Germinal center (tissue), 1 donor: ENCODE results near the gene LFNG.
A peak's percentile ranks its signal among the peaks of the same experiment; 100 is the strongest.

Experiments used
- DNase-seq: peaks from one replicate; pipeline ENCODE4 v3.0.0; 2012; ENCODE audit warnings: mixed read lengths, low spot score

The LFNG gene, protein sequence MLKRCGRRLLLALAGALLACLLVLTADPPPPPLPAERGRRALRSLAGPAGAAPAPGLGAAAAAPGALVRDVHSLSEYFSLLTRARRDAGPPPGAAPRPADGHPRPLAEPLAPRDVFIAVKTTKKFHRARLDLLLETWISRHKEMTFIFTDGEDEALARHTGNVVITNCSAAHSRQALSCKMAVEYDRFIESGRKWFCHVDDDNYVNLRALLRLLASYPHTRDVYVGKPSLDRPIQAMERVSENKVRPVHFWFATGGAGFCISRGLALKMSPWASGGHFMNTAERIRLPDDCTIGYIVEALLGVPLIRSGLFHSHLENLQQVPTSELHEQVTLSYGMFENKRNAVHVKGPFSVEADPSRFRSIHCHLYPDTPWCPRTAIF

DNA sequence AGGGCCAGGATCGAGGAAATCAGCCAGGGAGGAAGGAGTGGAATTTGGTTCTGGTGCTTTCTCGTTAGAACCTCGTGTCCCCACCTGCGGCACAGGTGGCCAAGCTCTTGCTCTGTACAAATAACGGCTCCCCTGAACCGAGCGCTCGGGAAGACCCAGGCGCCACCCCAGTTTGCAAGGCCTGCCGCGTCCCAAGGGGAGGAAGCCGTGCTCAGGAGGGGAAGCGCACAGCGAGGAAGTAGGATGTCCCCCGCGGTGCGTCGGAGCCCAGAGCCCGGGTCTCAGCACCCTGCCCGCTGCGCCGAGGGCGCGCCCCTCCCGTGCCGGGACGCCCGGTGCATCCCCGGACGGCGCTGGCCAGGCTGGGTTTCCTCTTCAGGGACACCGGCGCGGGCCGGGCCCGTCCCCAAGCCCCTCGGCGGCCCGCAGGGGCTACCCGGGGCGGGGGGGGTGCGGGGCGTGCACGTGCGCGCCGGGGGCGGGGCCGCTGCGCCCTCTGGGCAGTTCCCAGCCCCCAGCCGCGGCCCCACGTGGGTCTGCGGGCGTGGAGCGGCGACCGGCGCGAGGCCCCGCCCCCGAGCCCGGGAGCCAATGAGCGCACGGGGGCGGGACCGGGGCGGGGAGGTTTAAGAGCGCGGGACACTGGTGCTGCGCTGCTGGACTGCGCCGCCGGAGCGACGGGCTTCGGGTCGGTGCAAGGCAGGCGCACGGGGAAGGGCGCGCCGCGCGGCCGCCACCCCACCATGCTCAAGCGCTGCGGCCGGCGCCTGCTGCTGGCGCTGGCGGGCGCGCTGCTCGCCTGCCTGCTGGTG is at the start of gene LFNG:
LFNG (plus strand) TSS at position 656 of the 812 bp plus-strand sequence; CDS start at position 744, 88 bp downstream.
- DNase-seq = peak; percentile 97

DNA sequence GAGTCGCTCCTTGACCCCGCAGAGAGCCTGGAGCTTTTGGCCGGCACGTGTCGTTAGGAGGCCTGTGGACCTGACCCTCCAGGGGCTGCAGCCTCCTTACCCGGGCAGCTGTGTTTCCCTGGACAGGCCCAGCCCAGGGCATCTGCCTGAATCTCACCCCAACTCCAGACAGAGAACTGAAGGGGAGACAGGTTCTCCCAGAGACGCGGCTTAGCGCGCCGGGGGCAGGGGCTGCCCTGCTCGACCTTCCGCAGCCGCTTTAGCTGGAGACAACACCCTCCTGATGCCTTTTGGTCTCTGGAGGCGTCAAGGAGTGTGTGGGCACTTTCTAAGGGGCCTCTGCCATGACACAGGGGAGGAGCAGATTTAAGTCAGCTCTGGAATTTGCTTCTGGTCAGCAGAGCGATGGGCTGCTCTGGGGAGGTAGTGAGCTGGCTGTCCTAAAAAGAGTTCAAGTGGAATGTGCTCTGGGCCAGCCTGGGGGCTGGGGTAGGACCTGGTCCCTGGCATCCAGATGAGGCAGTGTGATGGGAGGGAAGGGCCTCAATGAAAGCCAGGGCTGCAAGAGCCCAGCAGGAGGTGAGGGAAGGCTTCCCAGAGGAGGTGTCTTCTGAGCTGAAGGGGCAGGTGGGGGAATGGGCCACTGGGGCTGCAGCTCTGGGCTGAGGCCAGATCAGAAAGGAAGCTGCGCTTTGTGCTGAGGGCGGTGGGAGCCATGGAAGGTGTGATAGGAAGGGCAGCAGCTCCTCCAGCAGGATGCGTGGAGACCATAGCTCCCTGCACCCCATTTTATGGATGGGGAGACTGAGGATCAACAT is 49.2 kb upstream of the LFNG start:
- no peak for DNase-seq

DNA sequence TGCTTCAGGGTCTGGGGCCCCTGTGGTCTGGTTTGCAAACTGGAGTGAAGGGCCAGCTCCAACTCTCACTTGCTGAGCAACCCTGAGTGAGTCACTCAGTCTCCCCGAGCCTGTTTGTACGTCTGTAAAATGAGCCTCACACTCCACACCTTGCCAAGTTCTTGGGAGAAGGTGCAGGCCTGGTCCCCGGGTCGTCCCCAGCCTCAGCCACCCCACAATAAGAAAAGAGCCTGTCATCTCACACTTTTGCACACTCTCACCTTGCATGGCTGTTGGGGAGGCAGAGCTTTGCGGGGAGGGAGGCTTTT is 48.6 kb upstream of the LFNG start:
- DNase-seq = no peak

DNA sequence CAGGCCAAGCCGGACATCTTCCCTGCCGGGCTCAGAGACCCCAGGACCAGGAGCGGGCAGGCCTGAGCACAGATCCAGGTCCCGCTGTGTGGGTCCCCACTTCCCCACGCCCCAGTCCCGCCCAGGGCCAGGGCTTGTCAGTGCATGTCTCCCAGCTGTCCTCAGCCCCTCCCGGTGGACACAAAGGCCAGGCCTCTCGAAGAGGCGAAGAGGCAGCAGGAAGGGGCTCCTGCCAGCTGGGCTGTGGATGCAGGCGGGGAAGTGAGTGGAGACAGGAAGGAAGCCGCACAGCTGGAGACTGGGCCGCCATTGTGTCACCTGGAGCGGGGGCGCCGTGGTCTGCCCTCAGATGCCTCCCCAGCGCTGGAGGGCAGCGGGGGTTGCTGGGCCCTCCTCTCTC is 48.2 kb upstream of the LFNG start:
- no peak for DNase-seq

DNA sequence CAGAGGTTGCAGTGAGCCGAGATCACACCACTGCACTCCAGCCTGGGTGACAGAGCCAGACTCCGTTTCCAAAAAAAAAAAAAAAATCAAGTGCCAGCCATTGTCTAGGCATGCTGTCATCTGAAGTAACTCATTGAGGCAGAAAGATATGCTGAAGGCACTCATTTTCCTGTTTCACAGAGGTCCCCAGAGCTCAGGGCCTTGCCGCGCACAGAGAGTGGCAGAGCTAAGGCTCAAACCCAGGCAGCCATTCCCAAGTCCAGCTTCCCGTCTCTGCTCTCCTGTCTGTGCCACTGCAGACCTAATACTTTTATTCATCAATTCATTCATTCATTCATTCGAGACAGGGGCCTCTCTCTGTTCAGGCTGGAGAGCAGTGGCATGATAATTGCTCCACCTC is 46.8 kb upstream of the LFNG start:
- DNase-seq = no peak

DNA sequence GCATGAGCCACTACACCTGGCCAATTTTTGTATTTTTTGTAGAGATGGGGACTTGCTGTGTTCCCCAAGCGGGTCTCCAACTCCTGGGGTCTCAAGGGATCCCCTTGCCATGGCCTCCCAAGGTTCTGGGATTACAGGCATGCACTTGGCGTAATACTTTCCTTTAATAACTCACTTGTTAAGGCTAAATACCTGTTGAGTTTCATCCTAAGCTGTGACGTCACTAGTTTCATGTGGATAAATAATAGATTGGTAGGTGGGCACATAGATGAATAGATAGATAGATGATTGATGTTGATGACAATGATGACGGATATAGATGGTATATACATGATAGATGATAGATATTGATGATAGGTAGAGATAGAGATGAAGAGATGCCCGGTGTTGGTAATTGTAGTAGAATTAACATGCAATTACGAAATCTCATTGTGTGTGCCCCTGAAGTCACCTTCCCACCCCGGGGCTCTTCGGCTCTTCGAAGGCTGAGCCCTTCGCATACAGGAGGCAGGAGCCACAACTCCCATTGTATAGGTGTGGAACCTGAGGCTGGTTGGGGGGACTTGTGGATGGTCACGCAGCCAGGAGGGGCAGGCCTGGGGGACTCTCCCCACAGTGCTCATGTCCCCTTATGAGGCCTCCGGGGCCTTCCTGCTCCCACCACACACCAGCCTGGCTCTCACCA is 45.9 kb upstream of the LFNG start:
- no peak for DNase-seq

DNA sequence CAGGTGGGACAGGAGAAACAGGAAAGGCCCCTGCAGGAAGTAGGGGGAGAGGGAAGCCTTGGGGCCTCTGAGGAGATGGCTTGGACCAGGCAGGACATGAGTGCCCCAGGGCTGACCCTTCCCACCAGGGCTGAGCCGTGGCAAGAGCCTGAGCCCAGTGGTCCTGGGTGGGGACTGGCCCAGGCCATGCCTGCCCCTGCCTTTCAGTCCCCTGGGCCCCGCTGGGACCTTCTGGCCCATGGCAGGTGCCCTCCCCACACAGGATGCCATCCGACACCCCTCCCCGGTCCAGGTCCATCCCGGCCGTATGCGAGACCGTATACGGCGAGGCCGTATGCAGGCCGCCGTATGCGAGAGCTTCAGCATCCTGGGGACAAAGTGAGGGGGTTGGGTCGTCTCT is 45.4 kb upstream of the LFNG start:
- DNase-seq = no peak

DNA sequence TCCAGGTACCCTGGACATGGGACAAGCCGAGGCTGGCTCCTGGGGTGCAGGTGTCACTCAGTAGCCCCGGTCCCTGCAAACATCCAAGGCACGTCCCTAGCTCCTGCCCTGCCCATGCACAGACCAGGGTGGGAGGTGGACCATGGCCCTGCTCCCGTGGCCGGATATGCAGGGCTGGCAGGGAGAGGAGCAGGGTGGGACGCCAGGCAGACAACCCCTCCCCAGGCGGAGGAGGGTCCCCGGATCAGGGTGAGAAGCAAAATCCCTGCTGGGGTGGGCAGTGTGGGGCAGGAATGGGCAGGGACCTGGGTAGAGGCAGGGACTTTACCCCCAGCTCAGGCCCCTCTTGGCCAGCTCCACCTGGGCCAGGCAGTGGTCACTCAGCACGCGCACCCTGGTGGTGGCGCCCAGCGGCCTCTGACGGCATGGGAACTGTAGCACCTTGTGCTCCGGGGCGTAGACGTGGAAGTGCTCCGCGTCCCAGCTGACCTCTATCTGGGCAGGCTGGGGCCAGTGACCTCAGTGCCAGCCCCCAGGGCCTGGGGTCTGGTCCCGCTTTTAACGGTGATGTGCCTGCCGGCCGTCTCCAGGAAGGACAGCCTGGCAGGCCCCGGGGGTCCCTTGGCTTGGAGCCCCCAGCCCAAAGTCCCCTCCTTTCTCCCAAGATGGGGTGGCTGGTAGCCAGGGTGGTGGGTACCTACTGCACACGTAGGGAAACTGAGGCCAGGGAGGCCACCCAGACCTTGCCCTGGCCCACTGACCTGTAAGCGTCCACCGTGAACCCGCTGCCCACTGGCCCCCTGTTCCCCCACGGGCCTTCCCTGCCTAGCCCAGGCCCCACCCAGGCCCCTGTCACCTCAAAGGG is 44.5 kb upstream of the LFNG start:
- no peak for DNase-seq

DNA sequence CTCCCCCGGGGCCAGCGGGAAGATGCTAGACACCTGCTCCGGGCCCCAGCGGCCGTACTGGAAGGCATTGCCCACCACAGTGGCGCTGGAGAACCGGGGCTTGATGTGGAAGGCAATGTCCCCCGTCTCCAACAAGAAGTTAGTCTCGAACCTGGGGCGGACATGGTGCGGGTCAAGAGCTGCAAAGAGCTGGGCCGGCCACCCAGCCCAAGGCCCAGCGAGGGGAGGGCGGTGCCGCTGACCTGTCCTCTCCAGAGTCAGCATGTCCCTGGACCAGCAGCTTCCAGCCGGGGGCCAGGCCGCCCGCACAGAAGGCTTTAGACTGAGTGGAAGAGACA is 43.9 kb upstream of the LFNG start:
- no peak for DNase-seq

DNA sequence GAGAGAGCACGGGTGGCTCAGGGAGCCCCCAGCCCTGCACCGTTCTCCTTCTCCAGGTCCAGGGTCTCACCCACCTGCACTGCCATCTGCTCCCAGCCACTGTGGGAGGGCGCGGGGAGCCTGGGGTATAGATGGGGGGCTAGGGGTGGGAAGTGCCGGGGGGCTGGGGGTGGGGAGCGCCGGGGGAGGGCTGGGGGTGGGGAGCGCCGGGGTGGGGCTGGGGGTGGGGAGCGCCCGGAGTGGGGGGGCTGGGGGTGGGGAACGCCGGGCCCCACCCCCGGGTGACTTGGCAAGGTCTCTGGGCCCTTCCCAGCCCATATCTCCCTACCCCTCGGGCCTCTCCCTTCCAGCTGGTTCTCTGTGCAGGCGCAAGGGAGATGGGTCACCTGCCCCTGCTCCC is 43.3 kb upstream of the LFNG start, which contains the start of gene GRIFIN:
GRIFIN (minus strand) TSS at position 101 of the 400 bp plus-strand sequence; CDS start at position 86, 15 bp downstream.
- no peak for DNase-seq

DNA sequence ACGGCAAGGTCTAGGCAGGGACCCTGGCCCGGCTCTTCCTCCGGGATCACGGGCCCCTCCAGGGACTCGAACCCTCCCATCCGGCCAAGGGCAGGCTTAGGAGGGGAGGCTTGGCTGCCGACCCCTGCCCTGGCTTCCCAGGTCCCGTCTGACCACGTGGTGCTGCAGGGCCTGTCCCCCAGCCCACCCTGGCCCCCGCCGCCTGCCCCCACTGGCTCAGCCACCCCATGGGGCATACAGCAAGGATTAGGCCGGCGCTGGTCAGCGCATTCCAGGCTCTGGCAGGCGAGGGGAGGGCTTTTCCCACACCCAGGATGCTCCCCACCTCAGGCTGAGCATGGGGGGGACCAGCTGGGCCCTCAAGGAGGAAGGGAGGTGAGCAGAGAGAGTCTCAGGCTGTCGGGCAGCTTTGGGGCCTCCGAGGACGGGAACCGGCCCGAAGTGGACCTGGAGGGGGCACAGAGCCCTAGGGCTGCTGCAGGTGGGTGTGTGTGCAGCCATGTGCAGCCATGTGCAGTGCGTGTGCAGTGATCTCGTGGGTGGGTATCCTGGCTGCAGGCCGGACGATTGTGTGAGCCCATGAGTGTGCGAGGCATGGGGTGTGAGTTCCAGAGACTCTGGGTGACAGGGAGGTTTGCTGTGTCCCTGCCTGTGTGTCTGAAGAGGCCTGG is 42.7 kb upstream of the LFNG start:
- DNase-seq = no peak

DNA sequence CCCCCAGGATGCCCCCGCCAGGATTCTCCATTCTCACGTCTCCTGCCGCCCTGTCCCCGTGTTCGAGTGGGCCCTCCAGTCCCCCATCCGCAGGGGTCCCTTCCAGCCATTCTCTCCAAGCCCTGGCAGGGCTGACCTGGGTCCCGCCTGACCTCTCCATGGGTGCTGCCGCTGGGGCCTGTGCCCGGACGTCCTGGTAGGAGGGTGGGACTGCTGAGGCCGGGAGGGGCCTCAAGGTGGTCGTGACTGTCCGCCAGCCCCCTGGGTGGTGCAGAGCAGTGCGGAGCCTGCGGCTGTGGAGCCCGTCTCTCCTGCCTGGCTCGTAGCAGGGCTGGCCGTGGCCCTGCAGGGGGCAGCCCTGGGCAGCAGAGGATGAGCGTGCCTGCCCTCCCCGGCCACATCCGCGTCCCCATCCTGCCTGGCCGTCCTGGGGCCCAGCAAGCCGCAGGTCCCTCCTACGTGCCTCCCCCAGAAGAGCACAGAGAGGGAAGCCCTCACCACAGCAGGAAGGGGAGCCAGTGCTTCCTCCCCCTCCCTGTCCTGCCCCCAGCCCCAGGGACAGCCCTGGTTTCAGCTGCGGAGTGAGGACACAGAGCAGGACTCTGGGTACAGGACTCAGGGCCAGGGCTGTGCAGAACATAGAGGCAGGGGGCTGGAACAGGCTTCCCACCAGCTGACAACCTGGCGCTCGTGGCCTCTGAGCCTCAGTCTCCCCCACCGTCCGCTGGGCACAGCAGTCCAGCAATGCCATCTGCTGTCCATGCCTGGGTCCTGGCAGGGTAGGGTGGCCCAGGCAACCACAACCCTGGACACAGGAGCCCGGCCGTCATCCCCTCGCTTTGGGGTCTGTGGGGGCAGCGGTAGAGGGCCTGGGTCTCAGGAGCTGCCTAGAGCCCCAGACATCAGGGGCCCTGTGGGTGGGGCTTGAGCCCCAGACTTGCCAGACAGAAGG is 41.9 kb upstream of the LFNG start:
- DNase-seq = peak; percentile 55

DNA sequence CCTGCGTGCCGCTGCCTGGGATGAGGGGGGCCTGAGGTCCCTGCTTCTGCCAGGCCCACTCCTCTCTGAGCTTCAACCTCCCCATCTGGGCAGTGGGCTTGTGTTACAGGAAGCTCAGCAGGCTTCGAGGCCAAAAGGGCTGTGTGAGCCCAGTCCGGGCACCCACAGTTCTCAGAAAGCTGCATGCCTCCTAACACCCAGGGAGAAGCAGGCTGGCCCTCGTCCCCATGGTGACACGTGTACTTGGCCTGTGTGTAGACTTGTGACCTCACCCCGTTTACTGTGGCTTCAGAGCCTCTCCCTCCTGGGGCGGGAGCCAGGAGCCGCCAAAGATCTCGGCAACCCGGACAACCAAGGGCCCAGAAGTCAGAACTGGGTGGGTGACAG is 41.2 kb upstream of the LFNG start:
- no peak for DNase-seq

DNA sequence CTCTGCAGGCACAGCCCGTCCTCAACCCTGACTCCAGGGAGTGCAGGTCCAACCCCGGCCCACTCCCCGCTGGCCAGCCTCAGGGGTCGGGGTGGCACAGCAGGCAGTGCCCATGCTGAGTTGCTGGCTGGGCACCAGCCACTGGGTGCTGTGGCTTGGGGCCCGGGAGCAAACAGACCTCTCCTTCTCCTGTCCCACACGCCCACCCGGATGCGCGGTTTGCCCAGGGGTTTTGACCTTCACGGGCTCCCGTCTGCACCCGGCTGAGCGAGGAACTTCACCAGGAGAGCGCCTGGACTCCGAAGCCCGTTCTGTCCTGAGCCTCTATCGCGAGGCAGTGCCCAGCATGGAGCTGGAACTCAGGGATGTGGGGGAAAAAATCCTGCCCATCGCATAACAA is 40.8 kb upstream of the LFNG start:
- no peak for DNase-seq

DNA sequence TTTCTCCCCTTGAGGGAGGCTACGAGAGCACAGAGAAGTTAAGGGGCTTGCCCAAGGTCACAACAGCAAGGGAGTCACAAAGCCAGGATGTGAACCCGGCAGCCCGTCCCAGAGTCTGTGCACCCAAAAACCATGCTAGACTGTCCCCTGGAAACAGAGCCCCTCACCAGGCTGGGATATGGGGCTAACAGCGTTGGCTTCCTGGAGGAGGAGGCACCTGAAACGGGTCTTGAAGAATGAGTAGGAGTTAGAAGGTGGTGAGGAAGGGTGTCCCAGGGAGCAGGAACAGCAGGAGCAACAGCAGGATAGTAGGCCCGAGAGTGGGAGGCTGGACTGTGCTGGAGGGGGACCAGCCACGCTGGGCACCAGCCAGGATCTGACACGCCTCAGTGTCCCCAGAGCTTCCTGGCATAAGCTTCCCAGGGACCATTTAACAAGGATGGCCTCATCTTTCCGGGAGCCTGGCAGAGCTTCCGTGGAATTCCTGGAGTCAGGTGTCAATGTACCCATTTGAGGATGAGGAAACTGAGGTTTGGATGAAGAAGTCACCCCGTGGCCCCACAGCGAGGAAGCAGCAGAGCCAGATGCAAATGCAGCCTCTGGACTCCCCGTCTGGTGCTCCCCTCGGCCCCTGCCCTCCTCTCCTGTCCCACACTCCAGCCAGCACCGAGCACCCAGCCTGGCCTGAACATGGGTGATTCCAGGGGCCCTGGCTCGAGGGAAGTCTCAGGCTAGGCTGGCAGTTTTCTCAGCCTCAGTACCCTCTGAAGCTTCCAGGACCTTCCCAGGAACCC is 40.1 kb upstream of the LFNG start:
- DNase-seq = no peak

DNA sequence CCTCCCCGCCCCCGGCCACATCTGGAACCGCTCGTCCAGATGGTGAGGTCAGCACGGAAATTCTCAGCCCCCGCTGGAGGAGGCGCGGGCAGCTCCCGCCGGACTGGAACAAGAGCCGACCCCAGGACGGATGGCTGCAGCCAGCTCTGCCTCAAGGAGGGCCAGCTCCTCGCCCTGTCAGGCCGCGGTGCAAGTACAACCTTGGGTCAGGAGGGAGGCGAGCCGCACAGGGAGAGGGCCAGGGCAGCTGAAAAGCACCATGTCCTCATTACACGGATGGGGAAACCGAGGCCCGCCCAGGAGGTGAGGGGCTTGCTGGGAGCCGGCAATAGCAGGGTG is 39.5 kb upstream of the LFNG start:
- no peak for DNase-seq

DNA sequence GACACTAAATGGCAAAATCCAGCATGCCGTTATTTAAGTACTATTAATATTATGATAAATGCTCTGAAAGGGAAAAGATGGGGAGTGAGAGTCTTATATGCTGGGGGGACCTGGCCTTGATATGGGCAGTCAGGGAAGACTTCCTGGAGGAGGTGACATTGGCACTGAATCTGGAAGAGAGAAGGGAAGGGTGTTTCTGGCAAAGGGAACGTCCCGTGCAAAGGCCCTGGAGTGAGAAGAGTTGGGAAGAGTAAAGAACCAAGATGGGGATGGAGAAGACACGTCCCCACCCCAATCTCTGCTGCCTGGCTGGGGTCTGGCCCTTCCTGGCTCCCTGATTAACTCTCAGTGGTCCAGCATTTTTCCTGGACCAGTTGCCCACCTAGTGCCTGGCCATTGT is 38.4 kb upstream of the LFNG start:
- no peak for DNase-seq

DNA sequence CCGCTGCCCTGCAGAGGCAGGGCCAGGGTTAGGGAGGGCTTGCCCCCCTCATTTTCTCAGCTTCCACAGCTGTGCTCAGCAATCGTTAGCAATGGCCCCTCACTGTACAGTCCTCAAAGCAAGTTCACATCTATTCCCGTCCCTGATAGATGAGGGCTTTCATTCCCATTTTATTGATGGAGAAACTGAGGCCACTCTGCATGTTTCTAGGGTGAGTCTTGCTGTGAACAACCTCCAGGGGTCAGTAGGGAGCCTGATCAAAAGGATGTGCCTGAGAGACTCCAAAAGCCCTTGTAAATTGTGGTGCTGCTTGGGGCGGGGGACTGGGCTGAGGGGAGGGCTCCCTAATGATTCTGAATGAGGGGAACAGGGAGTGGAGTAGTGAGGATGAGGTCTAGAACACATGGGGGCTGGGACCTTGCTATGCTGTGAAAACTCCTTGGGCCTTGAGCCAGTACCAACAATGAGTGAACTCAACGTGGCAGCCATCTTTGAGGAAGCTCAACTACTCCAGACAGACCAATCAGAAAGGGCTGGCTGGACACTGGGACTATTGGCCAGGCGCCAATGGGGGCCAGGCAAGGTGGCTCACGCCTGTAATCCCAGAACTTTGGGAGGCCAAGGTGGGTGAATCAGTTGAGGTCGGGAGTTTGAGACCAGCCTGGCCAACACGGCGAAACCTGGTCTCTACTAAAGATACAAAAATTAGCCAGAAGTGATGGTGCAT is 36.7 kb upstream of the LFNG start:
- no peak for DNase-seq
